NCI-H2107 (cell line): ENCODE data around the gene TM4SF1.
"Not testable (repeated sequence)": the region's sequence is repeated elsewhere in the genome, so short reads cannot be mapped to it uniquely, and the experiment has no call there.

ENCODE experiments used
- DNase-seq: peaks from one replicate; lab custom pipeline; 2025; lab: John Stamatoyannopoulos, UW

TM4SF1 gene

DNA sequence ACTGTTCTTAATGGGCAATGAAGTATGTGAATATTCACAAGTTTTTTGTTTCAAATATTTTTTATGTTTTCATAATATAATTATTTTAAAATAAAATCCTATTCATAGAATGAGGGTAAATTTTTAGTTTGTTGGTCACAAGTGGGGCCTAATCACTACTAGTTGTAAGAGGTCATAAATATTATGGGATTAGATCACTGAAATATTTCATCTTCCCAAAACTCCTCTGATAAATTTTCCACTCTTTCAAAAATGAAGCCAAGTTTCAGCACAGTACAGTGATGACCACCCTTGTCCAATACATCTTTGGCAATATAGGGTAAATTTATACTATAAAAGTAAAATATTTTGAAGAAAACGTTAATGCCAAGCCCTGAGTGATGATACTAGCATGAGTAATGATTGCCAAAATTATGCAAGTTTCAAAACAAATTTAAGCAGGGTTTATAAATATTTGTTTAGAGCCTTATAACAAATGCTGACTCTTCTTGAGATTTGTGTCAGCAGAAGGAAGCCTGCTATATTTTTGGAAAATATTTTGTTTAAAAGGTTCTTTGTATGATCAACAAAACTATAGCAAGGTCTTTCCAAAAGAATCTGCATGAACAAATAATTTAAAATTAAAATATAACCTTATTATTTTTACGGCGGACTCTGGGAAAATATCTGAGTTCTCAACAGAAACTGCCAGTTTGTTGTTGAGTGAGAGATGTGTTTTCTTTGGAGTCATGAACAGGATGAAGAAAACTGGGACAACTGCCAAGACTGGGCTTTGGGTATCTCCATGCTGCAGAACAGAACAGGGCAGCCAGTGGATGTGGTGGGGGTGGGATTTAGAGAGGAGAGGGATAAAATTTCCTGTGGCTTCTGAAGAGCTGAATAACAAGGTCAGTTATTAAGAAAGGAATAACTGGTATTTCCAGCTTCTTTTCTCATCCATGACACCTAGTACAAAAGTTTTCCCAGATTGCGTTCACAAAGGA lies 17.9 kb upstream of the TM4SF1 start:
- peak; percentile 52 for DNase-seq

DNA sequence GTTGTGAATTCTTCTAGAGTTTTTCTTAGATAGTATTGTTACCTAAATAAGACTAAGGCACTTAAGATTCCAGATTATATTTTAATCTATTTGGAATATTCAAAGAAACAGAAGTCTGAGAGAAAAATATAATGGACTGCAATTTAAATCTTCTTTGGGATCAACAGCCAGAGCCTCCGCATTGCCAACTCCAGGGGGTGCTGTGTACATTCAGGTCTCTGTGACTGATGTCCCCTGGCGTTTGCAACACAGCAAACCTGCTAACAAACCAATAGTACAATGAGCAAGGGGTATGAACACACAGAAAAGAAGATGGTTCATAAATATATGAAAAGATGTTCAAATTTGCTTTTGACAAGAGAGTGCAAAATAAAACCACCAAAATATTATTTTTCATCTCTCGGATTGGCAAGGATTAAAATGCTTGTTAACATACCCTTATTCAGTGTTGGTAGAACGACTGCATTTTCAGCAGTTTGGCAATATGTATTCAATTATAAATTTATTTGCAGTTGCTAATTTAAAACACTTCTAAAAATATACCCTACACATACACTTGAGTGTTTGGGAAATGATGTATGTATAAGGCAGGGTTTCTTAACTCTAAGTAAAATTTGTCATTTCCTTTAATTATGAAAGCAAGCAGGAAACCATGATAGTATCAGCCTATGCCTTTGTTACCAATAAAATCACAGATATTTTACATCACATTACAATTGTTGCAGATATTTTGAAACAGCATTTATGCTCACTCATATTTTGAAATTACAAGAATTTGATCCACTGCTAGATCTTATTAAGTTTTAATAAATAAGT lies 16.1 kb upstream of the TM4SF1 start:
- peak; percentile 32 for DNase-seq

DNA sequence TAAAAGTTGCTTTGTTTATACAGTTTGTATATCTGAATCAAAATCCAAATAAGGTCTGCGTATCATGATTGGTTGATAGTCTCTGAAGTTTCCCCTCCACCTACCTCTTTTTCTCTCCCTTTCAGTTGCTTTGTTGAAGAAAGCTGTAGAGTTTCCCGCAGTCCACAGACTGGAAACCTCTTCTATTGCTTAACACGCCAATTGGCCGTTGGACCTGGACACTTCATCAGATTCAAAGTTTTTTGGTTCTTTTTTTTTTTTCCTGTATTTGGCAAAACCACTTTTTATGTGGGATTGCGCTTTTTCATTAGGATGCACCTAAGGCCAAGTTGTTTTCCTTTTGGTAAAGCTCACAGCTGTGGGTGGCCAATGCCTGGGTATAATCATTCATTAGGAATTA lies 14.5 kb upstream of the TM4SF1 start:
- no peak for DNase-seq

DNA sequence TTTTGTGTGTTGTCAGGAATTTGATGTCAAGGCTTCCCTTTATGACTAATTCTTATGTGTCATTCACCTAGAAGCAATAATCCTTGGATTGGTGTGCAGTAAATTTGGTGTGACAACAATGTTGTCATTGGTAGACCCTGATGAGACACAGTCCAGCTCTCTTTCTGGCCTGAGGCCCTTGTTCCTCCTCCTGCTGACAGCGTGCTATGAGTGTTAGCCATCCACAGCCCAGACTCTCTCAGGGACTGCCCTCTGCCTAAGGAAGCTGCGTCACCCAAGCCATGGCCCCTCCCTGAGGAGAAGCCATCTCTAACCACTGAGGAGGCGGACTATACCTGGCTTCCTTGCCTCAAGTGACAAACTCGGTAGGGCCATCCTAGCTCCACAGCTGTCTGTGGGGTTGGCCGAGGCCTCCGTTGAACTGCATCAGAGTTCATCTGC lies 13.3 kb upstream of the TM4SF1 start:
- no peak for DNase-seq

DNA sequence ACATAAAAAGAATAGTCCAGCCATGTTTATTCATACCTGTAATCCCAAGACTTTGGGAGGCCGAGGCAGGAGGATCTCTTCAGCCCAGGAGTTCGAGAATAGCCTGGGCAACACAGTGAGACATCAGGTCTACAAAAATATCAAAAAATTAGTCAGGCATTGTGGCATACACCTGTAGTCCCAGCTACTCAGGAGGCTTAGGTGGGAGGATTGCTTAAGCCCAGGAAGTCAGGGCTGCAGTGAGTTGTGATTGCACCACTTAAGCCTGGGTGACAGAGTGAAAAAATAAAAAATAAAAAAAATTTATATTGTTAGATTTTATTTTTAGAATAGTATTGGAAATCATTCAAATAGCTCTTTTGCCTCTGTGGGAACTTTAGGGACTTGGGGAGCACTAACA lies 12.8 kb upstream of the TM4SF1 start:
- DNase-seq: no peak

DNA sequence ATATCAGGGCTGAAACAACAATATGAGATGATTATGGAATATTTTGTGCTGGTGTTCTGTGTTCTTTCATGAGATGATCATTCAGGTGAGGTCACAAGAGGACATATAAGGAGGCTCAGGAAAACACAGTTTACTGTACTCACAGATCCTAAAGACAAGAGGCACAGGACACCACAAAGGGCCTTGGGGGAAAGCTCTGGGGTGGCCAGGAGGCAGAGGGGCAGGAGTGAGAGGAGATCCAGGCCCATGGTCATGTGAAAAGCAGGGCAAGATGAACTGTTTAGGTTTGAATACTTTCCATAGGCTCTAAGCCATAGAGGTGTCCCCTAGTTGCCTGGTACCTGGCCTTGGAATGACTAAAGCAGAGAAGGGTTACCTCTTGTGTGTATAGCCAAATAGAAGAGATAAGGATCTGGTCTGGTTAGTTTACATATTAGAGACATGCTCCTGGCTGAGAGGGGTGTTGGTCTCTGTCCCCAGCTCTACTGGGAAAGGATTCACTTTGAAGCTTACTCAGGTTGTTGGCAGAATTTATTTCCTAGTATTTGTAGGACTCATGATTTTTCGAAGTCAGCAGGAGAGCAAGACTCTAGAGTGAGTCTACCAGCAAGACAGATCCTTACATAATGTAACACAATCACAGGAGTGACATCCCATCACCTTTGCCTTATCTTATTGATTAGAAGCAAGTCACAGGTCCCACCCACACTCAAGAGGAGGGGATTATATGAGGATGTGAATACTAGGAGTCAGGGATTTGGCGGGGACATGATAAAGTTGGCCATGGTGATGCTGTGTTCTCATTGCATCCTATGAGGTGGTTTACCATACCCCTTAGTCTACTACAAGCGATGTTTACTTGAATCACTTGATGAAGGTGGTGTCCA lies 11.3 kb upstream of the TM4SF1 start:
- DNase-seq: no peak

DNA sequence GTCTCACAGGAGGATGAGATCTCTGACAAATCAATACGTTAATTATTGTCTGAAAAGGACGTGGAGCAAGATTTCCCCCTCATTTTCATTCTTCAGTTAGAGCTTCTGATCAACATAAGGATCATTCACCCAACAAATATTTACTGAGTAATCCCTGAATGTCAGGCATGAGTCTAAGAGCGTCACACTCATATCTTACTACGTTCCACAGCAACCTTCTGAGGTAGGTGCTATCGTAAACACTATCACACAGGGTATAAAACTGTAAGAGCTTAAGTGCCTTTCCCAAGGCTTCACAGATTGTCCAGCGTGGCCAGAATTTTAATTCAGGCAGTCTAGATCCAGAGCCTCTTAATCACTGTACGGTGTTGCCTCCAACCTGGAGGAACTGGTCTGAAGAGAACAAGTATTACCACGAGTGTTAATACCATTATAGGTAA lies 10.6 kb upstream of the TM4SF1 start:
- no peak for DNase-seq

DNA sequence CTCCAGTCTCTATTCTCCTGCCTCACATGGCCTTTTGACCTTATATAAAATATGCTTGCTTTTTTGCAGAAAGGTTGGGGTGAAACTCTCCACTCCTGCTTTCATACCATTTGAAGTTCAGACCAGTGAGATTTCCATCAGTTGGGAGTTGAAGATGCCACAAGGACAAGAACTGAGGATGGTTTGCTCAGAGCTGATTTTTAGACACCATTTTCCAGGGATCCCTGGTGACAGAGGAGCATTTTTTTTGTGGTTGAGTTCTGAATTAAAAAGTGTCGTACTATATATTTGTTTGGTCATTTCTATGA lies 8.8 kb upstream of the TM4SF1 start:
- DNase-seq: no peak

DNA sequence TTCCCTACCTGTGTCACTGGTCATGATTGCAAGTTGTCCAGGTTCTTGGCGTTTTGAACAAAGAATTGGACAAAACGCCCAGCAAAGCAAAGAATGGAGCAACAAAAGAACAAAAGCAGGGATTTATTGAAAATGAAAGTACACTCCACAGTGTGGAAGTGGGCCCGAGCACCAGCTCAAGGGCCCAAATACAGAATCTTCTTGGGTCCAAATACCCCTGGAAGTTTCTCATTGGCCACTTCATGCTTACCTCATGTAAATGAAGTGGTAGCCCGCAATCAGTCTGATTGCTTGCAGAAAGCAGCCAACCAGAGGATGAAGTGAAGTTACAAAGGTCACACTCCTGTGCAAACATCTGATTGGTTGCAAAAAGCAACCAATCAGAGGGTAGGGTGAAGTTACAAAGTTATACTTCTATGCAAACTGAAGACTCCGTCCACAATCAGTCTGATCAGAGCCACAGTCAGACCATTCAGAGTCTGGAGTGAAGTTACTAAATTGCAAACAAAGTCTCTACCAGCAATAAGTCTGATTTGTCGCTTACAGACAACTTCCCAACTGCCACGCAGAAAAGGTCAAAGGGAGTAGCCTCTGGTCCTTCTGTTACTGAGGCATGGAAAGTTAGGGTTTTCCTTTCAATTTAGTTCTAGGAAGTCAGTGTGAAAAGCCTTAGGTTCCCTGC lies 8.3 kb upstream of the TM4SF1 start:
- DNase-seq: no peak

DNA sequence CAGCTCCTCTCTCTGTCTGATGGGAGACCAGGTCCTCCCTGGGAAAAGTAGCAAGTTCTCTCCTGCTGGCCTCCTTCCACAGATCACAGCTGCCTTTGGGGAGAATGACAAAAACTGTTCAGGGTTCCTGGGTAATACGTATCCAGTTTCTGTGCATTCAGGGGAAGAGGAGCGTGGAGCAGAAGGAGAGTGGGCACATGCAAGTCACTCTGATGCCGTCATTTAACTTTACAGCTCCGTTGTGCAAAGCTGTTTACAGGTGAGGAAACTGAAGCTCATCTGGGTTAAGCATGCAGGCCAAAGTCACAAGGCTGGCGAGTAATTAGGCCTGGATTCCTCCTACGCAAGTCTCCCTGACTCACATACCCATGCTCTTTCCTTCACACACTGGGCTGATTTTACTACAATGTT lies 7.5 kb upstream of the TM4SF1 start:
- no peak for DNase-seq

DNA sequence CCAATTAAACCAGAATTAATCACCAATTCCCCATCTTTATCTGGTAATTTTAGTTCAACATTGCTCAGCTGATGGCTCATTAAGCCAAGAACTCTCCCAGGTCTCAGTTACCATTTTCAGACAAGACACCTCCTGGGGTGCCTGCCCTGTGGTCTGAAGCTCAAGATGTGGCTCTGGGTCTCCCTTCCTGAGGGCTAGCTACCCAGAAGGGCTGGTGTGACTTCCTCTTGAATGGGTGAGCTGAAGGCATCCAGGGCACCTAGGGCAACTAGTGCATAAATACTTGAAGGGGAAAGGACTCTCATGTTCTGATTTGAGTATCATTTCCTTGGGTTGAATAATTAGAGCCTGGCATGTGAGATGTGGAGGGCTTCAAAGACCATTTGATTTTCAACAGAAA lies 6.7 kb upstream of the TM4SF1 start:
- no peak for DNase-seq

DNA sequence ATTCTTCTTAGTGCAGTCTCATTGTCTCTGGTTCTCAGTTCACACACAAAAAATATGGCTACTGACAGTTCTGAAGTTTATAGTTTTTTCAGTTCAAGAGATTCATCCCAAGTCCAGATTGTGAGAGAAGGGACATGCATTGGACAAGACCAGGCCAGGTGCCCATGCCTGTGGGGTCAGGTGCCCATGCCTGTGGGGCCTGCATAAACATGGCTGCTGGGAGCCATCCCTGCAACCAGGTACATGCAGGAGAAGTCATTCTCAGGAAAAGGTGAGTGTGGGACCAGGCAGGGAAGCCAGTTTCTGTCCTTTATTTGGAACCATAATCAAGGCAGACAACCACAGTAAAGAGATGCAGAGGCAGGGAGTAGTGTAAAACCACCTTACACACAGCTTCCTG lies 6.3 kb upstream of the TM4SF1 start:
- DNase-seq: no peak

DNA sequence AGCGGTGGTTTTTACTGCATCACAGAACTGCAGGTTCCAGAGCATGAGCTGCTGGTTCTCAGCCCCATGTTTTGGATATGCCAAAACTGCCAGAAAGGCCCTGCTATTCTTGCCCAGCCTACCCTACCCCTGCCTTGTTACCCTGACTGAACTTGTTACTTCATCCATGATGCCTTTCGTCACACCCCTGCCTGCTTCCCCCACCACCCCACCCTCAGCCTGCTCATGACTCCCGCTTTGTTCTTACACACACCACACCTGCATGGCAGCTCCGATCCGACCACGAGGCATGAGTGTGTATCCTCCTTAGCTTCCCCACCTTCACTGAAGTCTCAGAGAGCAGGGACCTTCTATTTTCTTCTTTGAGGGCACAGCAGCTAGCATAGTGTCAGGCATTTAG lies 5.1 kb upstream of the TM4SF1 start:
- DNase-seq: no peak

DNA sequence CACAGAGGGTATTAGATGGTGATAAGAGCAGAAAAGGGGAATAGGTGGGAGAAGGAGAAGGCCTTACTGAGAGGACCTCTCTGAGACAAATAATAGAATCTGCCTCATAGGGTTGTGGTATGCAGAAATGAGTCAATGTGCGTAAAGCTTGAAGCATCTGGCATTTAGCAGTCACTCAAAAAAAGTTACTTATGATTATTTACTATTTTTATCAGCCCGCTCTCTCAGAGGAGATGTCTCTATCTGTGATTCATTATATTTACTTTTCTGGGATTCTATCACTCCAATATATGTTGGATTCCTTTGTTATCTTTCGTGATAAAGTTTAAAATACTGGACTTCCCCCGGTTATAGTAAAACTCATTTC lies 4.6 kb upstream of the TM4SF1 start:
- no peak for DNase-seq

DNA sequence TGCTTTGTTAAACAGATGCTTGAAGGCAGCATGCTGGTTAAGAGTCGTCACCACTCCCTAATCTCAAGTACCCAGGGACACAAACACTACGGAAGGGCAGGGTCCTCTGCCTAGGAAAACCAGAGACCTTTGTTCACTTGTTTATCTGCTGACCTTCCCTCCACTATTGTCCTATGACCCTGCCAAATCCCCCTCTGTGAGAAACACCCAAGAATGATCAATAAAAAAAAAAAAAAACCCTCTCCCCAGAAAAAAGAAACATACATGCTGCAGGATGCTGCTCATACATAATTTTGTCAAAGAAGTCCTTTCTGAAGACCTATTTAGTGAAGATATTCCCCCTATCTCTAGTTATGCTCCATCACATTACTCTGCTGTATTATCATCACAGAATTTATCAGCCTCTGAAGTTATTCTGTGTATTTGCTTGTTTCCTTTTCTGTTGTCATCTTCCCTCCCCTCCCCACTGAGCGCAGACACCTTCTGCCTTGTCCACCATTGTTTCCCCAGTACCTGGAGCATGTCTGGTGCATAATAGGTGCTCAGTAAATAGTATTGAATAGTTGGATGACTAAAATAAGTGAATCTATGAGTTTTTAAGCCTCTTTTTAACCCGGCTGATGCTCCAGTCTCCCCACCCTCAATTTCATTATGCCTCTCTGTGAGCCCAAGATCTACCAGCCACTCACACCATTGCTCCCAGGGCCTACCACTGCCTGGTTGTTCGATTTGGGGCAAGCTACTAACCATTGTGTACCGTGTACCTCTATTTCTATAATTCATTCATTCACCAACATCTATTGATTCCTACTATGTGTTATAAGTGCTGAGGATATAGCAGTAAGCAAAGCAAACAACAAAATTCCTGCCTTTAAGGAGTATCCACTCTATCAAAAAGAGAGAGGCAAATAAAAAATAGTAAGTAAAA lies 4.0 kb upstream of the TM4SF1 start:
- DNase-seq: no peak

DNA sequence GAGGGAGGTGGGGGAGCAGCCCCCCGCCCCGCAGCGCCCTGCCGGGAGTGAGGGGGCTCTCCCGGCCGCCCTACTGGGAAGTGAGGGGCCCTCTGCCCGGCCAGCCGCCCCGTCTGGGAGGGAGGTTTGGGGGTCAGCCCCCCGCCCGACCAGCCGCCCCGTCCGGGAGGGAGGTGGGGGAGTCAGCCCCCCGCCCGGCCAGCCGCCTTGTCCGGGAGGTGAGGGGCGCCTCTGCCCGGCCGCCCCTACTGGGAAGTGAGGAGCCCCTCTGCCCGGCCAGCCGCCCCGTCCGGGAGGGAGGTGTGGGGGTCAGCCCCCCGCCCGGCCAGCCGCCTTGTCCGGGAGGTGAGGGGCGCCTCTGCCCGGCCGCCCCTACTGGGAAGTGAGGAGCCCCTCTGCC lies 2.8 kb upstream of the TM4SF1 start:
- not testable (repeated sequence) for DNase-seq

DNA sequence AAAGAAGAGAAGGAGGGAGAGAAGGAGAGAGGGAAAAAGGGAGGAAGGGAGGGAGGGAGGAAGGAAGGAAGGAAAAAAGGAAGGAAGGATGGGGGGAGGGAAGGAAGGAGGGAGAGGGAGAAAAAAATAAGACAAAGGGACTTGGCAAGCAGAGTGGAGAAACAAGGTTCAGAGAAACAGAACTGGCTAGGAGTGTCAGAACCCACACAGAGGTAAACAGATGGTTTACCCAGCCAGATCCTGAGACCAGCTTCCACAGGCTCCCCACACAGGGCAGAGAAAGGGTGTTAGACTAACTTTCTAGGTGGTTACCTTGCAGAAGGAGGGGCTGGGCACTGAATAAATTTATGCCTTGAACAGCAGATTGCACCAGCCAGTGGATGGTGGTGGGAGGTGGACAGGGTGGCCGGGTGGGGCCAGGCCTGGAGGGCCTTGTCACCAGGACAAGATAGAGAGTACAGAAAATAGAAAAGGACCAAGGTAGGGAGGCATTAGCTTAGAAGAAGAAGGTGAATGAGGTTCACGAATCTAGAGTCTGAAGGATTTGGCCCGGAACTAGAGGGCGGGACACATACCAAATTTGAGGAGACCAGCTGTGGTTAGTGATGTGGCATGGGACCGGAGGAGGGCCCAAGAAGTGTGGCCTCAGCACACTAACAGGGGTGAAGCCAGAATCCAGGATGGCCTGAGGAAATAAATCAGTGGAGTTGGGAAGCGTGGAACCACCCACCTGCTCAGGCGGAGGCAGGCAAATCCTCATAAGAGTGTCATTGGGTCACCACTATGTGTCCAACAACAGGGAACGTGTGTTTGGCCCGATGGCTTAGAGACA lies 1.2 kb upstream of the TM4SF1 start:
- DNase-seq: no peak

DNA sequence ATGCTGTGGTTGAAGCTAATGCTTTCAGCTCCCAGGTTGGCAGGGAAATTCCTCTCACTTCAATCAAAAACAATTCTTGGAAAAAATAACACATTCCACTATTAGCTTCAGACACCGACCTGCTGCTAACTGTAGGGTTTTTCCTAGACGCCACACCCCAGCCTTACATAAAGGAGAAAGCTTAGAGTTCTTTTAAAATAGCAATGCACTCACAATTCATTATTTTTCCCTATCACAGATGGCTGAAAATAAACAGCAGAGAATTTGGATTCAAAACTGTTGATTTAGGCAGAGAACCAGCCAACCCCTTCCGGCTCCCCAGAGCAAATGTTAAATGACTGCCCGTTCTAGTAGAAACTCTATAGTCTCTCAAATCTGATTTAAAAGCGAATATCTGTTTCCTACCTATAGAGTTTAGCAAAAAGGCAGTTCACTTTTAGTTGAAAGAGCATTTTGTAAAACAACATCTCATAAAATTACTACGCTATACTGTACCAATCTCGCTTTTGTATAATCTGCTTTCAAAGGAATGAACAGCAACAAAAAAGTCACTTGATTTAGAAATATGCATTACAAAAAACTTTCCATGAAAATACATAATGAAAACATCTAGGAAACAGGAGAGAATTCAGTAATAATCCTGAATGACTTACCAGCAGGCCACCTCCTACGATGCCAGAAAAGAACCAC lies 586 bp downstream of the TM4SF1 start:
- no peak for DNase-seq
